GM10266 (cell line): ENCODE measurements around the gene STPG3.

ENCODE experiments used
- DNase-seq: peaks from one replicate; pipeline ENCODE4 v3.0.0; 2012; ENCODE audit errors: extremely low spot score
- CTCF ChIP-seq: IDR thresholded peaks from 2 replicates; pipeline ENCODE4 v1.5.1; 2012; ENCODE audit warnings: mild to moderate bottlenecking, low read depth; ENCODE audit not compliant: control insufficient read depth, insufficient read depth; ENCODE audit errors: missing control alignments

The STPG3 gene

GRCh38 chr9:137231372-137232039, 19.6 kb upstream of the STPG3 start:
- TF ChIP-seq CTCF: no peak
- no peak for DNase-seq

- no peak for DNase-seq
- no peak for TF ChIP-seq CTCF
Observed at GRCh38 chr9:137232101-137232500, 19.0 kb upstream of the STPG3 start.

GRCh38 chr9:137232510-137232909, 18.6 kb upstream of the STPG3 start:
- no peak for TF ChIP-seq CTCF
- DNase-seq: no peak

GRCh38 chr9:137233143-137233980, 17.7 kb upstream of the STPG3 start:
- no peak for DNase-seq
- no peak for TF ChIP-seq CTCF

- no peak for DNase-seq
- no peak for TF ChIP-seq CTCF
Observed at GRCh38 chr9:137234055-137234697, 16.9 kb upstream of the STPG3 start.

- no peak for TF ChIP-seq CTCF
- DNase-seq: no peak
Observed at GRCh38 chr9:137234758-137235423, 16.2 kb upstream of the STPG3 start.
